Fibroblast of skin of back (primary cell): ENCODE measurements around the gene KCNJ12. TPM values are rescaled to one million over a fixed set of nuclear protein-coding genes. Genes with fewer than 3 reads are reported as not detected.
"Not testable (repeated sequence)": the region's sequence is repeated elsewhere in the genome, so short reads cannot be mapped to it uniquely, and the experiment has no call there.

Experiments used
- DNase-seq: peaks from one replicate; pipeline ENCODE4 v3.0.0-alpha.2; 2013
- polyA plus RNA-seq, 2 experiments: library from polyadenylated mRNA; unstranded; fragments of 120-200 nt; gene quantifications; one replicate each; pipeline ENCODE4 v1.2.1, GENCODE V29; 2013; ENCODE audit not compliant: insufficient read length in 2 of 2

KCNJ12 gene
- 0.40 TPM for polyA plus RNA-seq (2013, experiment 1 of 2; ENCODE audit: insufficient read length)
- 0.36 TPM for polyA plus RNA-seq (2013, experiment 2 of 2; ENCODE audit: insufficient read length)

DNA sequence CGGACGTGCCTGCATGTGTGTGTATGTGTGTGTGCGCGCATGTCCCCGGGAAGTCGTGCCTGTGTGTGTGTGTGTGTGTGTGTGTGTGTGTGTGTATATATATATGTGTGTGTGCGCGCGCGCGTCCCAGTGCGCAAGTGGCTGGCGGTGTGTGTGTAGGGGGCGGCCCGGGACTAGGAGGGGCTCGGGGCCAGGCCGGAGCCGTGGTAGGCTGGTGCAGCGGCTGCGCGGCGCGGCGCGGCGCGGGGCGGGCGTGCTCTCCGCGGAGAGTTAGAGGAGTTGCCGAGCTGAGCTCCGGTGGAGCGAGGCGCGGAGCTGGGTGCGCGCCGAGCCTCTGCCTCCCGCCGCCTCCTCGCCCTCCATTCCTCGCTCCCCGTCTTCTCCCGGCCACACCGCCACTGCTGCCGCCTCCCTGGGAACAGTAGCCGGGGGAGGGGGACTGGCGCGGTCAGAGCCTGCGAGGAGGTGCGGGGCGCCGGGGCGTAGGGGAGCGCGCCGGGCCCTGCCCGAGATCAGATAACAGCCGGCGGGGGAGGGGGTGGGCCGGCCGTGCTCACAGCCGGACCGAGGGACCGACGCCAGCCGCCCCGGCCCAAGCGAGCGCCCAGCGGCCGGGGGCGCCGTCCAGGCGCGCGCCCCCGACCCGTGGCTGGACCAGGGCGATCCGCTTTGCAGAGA is at the start of gene KCNJ12:
KCNJ12 (plus strand) TSS at position 277 of the 678 bp plus-strand sequence. CDS start 38,986 bp downstream, outside the sequence.
- peak; percentile 15 for DNase-seq

DNA sequence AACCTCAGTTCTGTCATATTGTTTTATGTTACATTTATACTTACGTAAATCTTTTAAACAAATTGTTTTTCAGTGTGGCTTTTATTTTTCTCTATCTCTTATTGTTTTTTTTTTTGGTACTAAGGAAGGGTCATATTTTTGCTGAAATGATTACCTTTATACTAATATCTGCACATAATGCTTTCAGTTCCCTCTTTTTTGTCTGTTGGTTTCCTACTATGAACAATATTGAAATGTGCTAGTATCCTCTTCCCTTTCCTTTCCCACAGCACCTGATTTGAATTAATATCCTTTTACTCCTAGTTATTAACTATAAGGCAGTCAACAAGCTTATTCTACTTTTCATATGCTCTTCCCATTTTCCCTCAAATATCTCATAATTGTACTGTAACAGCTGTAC is 48.2 kb upstream of the KCNJ12 start:
- not testable (repeated sequence) for DNase-seq

DNA sequence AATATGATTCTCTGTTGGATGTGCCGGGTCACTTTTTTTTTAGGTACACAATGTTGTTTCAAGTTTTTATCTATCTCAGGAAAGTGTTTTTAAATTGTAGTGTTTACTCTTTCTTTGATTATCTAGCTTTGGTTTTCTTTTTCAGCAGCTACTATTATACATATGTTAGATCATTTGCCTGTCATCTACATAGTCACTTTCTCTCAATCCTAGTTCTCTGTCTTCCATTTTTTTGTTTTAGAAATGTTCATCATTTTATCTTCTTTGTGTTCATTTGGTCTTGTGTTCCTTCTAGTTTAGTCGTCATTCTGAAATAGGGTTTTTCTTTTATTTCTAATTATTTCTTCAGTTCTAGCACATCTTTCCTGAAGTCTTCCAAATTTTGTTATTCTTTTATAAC is 47.4 kb upstream of the KCNJ12 start:
- not testable (repeated sequence) for DNase-seq

DNA sequence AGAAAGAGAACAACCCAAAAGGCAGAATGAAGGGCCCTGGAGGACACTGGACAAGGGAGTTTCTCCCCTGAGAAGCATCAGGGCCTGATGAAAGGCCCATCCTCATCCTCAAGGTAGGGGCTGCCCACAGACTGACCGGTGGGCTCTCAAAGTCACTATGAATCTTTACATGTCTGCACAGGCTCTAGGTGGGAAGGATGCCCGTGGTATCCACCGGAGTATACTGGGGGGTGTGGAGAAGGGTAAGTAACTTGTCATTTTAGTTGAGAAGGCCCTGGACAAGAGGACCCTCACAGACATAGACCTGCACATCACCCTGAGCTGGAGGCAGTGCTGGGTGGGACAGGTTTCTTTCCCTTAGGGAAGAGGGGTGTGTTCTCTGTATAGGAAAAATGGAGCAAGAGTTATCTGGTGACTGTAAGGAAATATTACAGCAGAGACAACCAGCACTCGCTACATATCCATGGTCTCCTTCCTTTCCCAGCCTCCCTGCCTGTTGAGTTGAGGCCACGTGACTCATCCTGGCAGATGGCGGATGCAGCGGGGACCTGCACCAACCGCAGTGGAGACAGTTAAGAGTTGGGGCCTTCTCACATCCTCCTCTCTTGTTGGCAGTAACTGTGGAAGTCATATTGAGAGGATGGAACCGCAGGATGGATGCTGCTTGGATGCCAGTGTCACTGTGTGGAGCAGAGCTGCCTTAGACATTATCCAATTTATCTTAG is 45.6 kb upstream of the KCNJ12 start:
- DNase-seq: no peak

DNA sequence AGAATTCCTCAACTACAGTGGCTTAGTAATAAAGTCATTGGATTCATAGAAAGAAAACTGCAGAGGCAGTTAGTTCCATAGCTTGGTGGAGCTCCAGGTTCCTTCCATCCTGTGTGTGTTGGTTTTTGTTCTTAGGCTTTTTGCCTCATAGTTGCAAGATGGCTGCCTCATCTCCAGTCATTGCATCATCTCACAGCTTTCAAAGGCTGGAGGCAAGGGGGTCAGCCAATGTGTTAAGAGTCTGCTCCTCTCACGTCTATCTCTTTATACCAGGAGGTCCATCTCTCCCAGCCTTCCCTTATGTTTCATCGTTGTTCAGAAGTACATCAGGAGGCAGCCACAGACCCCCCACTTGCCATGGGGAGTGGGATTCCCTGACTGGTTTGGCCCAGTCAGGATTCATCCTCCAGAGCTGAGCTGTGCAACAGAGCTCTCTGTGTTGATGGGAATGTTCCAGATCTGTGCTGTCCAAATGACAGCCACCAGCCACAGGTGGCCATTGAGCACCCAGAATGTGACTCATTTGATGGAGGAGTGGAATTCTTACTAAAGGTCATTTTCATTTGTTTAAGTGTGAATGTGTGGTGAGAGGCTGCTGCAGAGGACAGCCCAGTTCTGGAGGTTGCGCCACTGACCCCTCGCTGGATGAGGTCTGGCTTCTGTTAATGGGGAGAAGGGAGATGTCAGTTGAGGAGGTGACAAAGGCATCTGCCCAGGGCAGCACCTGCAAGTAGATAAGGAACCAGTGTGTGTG is 39.4 kb upstream of the KCNJ12 start:
- DNase-seq: not testable (repeated sequence)

DNA sequence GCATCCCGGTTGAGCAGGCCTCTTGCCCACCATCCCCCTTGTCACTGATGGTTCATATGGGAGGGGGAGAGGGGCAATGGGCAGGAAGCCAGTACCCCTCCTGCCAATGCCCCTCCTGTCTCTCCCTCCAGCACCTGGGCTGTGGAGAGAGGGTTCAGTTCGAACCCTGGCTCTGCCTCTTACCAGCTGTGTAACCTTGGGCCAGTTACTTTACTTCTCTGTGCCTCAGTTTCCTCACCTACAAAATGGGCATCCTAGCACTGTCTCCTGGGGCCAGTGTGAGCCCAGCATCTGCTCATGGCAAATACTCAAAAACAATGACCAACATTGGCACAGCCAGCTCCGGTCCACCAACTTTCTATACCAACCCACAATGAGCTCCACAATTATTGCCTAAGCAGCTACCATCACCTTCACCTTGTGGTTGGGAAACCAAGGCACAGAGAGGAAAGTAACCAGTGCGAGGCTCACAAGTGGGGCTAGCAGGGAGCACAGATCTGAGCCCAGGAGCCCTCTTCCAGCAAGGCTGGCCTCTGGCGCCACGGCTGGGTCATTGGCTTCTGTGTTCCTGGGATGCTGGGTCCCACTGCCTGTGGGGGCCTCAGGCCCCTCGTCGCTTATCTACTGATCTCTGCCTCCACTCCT is 38.1 kb upstream of the KCNJ12 start:
- DNase-seq: not testable (repeated sequence)

DNA sequence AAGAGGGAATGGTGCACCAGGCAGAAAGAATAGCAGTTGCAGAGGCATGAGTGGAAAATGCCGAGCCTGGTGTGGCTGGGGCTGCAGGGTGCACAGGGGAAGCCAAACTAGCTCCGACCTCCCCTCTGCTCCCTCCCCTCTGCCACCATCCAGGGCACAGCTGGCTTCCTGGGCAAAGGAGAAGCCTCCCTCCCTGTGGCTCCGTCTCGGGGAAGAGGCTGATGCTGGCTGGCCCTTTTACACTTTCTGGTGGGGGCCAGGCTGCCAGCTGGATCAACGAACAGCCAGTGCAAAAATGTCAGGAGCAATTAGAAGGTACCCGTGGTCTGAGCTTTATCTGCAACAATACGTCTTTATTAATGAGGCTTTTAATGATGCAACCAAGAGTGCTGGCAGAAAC is 37.1 kb upstream of the KCNJ12 start:
- DNase-seq: no peak

DNA sequence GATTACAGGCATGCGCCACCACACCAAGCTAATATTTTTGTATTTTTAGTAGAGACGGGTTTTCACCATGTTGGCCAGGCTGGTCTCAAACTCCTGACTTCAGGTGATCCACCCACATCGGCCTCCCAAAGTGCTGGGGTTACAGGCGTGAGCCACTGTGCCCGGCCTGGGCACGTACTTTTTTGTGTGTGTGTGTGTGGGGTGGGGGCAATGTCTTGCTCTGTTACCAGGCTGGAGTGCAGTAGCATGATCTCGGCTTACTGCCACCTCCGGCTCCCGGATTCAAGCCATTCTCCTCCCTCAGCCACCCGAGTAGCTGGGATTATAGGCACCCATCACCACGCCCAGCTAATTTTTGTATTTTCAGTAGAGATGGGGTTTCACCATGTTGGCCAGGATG is 36.6 kb upstream of the KCNJ12 start:
- not testable (repeated sequence) for DNase-seq

DNA sequence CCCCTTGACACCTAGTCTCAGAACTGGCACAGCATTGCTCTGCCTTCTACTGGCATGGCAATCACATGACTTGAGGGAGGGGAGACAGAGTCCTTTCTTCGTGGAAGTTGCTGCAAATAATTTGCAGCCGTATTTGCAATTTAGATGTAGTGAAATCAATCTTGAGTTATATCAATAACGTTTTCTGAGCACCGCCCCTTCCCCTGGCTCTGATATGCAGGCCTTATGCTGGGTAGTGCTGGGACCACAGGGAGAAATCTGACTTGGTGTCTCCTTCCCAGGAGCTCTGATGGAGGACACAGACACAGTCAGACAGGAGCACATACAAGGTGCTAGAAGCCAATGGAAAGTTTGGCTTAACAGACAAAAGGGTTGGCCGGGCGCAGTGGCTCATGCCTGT is 35.8 kb upstream of the KCNJ12 start:
- not testable (repeated sequence) for DNase-seq

DNA sequence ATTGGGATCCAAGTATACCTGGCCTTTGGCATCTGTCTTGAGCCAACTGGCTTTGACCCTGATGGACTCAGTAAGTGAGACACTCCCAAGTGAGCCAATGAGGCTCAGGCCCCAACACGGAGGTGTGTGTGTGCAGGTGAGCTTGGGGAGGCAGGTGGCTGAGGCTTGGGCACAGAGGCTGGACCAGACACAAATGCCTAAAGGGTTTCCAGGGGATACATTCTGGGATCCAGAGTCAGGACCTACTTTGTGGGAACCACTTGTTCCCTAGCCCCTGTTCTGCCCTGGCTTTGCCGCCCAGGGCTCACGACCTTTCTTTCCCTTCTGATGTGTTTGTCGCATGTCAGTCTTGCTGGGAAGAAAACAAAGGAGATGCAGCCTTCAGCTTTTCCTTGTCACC is 34.9 kb upstream of the KCNJ12 start:
- DNase-seq: not testable (repeated sequence)

DNA sequence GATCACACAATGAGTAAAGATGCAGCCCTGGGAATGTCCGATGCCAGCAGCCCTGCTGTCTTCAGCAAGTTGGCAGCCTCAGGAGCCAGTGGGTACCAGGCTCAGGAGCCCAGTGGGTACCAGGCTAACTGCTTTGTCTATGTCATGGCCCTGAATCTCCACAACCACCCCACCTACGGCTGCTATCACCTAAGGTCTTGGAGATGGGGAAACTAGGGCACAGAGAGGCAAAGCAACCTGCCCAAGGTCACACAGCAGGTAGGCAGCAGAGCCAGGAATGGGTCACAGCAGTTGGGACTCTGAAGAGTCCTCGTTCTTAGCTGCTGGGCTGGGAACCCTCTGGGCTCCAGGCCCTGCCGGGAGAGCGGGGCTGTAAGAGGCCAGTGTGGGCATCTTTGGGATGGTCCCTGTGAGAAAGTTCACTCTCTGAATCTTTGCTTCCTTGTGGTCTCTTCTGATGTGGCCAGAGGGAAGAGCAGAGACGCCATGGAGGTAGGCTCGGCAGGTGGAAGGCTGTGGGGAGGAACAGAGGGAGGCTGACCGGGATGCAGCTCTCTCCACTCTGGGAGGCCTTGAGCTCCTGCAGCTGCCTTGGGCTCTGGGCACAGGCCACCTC is 34.1 kb upstream of the KCNJ12 start:
- not testable (repeated sequence) for DNase-seq

DNA sequence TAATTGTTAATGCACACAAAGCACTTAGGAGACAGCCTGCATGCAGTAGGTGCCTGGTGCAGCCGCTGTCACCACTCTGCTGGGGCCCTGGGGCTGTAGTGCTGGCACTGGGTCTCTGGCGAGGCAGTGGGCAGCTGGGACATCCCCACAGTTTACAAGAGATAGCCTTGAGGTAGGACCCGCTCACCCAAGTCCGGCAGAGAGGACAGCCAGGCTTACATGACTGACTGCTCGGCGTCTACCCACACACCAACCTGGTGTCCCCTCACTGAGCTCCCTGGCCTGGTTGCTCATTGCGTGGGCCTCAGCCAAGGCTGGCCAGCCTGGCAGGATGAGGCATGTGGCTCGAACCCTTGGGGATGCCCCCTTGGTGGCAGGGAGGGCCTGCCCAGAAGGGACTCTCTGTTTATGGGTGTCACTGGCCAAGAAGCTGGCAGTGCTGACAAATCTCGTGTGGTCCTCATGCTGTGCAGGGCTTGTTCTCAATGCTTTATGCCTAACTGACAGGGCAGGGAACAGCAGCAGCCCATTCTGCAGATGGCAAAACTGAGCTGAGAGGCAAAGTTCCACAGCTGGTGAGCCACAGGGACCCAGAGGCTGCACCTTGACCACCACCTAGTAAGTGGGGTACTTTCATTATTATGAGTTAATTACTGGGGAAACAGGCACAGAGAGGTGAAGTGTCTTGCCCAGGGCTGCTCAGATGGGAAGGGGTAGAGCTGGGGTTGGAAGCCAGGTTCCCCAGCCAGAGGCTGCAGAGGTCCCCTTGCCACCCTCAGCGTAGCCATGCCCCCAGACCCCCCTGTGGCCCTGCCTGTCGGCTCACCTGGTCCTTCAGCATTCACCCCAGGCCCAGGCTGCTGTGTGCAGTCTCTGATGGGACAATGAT is 32.9 kb upstream of the KCNJ12 start:
- DNase-seq: not testable (repeated sequence)

DNA sequence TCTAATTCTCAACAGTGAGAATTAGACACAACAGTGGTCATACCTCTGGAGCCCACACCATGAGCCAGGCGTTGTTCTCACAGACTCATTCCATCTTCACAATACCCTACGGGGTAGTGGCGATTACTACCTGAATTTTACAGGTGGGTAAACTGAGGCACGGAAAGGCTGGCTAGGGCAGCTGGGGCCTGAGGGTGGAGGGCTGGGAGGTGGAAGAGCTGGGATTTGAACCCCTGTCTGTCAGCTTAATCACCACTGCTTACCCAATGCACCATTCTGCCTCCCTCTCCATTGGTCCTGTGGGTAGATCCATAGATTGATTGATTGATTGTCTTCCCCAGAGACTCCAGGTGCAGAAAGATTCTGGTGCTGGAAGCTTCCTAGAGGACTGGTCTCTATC is 31.4 kb upstream of the KCNJ12 start:
- DNase-seq: not testable (repeated sequence)

DNA sequence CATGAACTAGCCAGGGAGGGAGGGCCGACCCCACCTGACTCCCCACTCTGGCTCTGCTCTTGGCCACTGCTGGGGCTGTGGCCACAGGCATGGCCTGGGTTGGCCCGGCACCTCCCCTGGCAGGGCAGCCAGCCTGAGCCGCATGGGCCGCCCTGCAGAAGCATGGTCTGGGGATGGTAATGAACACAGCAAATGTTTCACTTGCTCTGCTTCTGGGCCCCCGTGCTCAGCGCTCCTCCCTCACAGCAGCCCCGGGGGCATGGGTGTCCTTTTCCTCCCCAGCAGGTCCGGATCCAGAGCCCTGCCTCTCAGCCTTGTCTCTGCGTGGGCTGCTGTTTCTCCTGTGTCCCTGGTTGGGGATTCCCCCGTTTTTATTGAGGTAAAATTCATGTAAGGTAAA is 30.9 kb upstream of the KCNJ12 start:
- DNase-seq: no peak

DNA sequence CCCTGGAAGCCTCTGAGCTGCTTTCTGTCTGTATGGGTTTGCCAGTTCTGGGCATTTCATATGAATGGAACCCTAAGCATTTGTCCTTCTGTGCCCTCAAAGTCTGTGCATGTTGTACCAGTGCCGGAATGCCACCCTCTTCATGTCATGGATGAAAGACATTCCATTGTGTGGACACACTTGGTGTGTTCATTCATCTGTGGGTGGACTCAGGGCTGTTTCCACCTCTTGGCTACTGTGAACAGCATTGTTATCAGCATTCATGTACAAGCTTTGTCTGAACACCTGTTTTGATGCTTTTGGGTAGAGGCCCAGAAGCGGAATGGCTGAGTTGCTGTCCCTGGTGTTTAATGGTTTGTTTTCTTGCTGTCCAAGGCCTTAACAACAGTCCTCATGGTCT is 30.1 kb upstream of the KCNJ12 start:
- DNase-seq: not testable (repeated sequence)

DNA sequence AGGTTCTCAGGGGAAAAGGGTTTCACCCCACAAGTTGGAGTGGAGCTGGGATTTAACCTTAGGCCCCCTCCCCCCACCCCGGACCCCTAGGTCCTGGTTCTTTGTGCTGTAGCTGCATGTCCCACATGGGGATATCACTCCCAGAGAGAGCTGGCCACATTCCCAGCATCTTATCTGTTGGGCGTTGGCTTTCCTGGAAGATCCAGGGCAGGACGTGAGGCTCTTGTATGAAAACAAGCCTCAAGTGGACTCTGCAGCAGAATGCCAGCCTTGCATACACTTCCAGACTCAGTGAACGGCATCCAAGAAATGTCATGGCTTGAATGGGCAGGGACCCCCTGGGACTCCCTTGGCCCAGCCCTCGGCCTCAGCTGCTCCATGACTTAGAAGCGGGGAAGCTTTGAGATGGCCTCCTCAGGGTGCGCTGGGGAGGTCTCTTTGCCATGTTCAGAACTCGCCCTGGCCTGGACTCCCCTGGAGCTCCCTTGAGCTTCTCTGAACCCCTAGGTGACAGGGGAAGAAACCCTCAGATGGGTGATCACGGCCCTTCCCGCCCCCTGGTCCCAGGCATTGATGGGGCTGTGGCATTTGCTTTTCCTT is 29.4 kb upstream of the KCNJ12 start:
- DNase-seq: peak; percentile 21

DNA sequence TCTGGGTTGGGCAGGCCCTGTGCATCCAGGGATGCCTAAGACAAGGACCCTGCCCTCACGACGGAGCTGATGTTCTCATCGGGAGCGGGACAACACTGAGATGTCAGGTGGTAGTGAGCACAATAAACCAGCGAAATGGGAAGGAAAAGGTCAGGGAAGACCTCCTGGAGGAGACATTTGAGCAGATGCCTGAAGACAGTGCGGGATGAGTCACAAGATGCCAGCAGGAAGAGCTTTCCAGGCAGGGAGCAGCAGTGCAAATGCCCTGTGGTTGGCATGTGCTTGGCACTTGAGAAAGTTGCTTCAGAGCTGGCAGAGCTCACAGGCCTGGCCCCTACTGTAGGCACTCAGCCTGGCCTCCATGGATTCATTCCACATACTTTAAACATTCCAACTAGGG is 28.5 kb upstream of the KCNJ12 start:
- not testable (repeated sequence) for DNase-seq

DNA sequence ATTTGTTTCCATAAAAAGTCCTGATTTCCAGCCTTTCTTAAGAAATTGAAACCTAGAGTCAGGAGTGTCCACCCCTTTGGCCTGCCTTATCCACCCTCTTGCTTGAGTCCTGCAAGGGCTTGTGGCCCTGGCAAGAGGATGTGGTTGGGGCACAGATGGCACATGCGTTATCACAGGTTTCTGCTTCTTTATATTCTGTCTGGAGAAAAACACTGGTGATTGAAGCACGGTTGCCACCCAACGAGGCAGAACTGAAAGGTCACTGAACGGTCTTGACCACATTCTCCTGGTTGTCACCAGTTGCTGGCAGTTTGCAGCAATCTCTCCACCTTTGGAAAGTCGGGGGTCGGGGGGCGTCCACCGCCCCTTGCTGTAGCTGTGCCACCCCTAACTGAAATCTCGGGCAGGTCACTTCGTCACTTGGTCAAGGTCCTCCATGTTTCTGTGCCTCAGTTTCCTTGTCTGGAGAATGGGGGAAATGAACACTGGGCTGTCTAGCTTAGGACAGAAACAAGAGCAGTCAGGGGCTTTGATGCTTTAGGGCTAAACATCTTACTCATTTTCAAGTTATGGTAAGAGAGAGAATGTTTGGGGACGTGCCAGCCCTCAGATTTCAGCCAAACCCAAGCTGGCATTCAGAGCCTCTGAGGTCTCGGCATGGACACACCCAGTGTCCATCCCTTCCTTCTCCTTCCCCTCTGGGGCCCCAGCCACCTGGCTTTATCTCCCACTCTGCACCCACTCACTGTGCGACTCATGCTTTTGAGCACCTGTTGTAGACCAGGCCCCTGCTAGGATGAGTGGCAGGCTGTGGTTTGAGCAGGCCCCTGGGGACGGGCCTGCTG is 27.9 kb upstream of the KCNJ12 start:
- not testable (repeated sequence) for DNase-seq

DNA sequence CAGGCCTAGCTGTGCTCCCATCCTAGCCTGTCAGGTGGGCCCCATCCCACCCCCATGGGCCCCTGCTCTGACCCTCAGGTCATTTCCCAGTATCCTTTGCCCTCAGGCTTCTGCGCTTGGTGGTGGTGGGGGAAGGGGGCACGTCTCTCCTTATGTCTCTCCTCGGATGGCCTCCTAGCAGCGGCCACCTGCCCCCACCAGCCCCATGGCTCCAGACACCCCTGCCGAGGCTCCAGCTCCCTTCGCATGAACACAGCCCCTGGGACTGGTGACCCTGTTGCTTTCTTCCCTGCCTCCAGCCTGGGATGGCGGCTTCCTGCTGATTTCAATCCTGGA is 27.3 kb upstream of the KCNJ12 start:
- DNase-seq: not testable (repeated sequence)
